ENCODE data around the gene PDIA5. TPM values are rescaled to one million over a fixed set of nuclear protein-coding genes. Genes with fewer than 3 reads are reported as not detected.
"Not testable (repeated sequence)": the region's sequence is repeated elsewhere in the genome, so short reads cannot be mapped to it uniquely, and the experiment has no call there.

The PDIA5 gene
- total RNA-seq, 2 experiments from 2014 or later = 17.8 to 23.2 TPM

GRCh38 chr3:123147754-123148535, 81.1 kb downstream of the PDIA5 start:
- Mint-ChIP-seq H3K4me3 (no peak overlapping the region), H3K36me3 (peaks cover 65% of the 10 kb centered on the region), H3K27ac (no peak overlapping the region)

GRCh38 chr3:123148772-123149171, 81.9 kb downstream of the PDIA5 start:
- Mint-ChIP-seq H3K36me3 (peaks cover 60% of the 10 kb centered on the region), H3K9me3 (peaks cover 11% of the 10 kb centered on the region), H3K4me1 (no peaks in the 10 kb centered on the region), H3K27ac (no peak overlapping the region), H3K27me3 (no peaks in the 10 kb centered on the region), H3K4me3 (no peak overlapping the region)
- no peak for DNase-seq

More at GRCh38 chr3:123147754-123148535, 81.1 kb downstream of the PDIA5 start:
- DNase-seq = no peak
- Mint-ChIP-seq H3K9me3 (peaks cover 11% of the 10 kb centered on the region), H3K27me3 (no peaks in the 10 kb centered on the region), H3K4me1 (no peaks in the 10 kb centered on the region)

GRCh38 chr3:123149525-123149924, 82.7 kb downstream of the PDIA5 start:
- Mint-ChIP-seq H3K4me3 (no peak overlapping the region), H3K9me3 (peaks cover 11% of the 10 kb centered on the region), H3K36me3 (peaks cover 54% of the 10 kb centered on the region), H3K4me1 (no peaks in the 10 kb centered on the region), H3K27me3 (no peaks in the 10 kb centered on the region), H3K27ac (no peak overlapping the region)
- no peak for DNase-seq

GRCh38 chr3:123150449-123151215, 83.8 kb downstream of the PDIA5 start:
- no peaks in the 10 kb centered on the region for H3K4me1 Mint-ChIP-seq
- H3K27me3 Mint-ChIP-seq = no peaks in the 10 kb centered on the region
- no peak for DNase-seq
- H3K9me3 Mint-ChIP-seq = peaks cover 11% of the 10 kb centered on the region
- no peak overlapping the region for H3K4me3 Mint-ChIP-seq
- peaks cover 56% of the 10 kb centered on the region for H3K36me3 Mint-ChIP-seq
- H3K27ac Mint-ChIP-seq = no peak overlapping the region

GRCh38 chr3:123151251-123151705, 84.5 kb downstream of the PDIA5 start:
- Mint-ChIP-seq H3K4me3 (no peak overlapping the region), H3K27ac (no peak overlapping the region), H3K4me1 (no peaks in the 10 kb centered on the region), H3K27me3 (no peaks in the 10 kb centered on the region), H3K9me3 (peaks cover 11% of the 10 kb centered on the region), H3K36me3 (peaks cover 56% of the 10 kb centered on the region)
- DNase-seq = no peak

- not testable (repeated sequence) for H3K27me3 Mint-ChIP-seq, H3K27ac Mint-ChIP-seq, H3K4me3 Mint-ChIP-seq, H3K4me1 Mint-ChIP-seq, DNase-seq
- H3K9me3 Mint-ChIP-seq = peaks cover 11% of the 10 kb centered on the region
- peaks cover 56% of the 10 kb centered on the region for H3K36me3 Mint-ChIP-seq
Observed at GRCh38 chr3:123151853-123152420, 85.1 kb downstream of the PDIA5 start.

- DNase-seq = no peak
- Mint-ChIP-seq H3K36me3 (peaks cover 55% of the 10 kb centered on the region), H3K4me3 (no peak overlapping the region), H3K27ac (no peak overlapping the region), H3K27me3 (no peaks in the 10 kb centered on the region), H3K4me1 (no peaks in the 10 kb centered on the region), H3K9me3 (peaks cover 11% of the 10 kb centered on the region)
Observed at GRCh38 chr3:123152687-123153086, 85.9 kb downstream of the PDIA5 start.

- Mint-ChIP-seq H3K4me1 (no peaks in the 10 kb centered on the region), H3K9me3 (peaks cover 11% of the 10 kb centered on the region), H3K27me3 (no peaks in the 10 kb centered on the region), H3K27ac (no peak overlapping the region), H3K36me3 (peaks cover 51% of the 10 kb centered on the region), H3K4me3 (no peak overlapping the region)
- no peak for DNase-seq
Observed at GRCh38 chr3:123153125-123154019, 86.5 kb downstream of the PDIA5 start.

- no peak for DNase-seq
- Mint-ChIP-seq H3K27ac (no peak overlapping the region), H3K4me3 (no peak overlapping the region), H3K36me3 (peaks cover 41% of the 10 kb centered on the region), H3K9me3 (peaks cover 11% of the 10 kb centered on the region), H3K4me1 (no peaks in the 10 kb centered on the region), H3K27me3 (no peaks in the 10 kb centered on the region)
Observed at GRCh38 chr3:123154020-123154985, 87.5 kb downstream of the PDIA5 start.

- Mint-ChIP-seq H3K9me3 (peaks cover 7% of the 10 kb centered on the region), H3K27ac (no peak overlapping the region), H3K27me3 (no peaks in the 10 kb centered on the region), H3K4me3 (no peak overlapping the region), H3K4me1 (no peaks in the 10 kb centered on the region), H3K36me3 (peaks cover 35% of the 10 kb centered on the region)
- no peak for DNase-seq
Observed at GRCh38 chr3:123155471-123156011, 88.7 kb downstream of the PDIA5 start.

GRCh38 chr3:123156276-123156995, 89.6 kb downstream of the PDIA5 start:
- Mint-ChIP-seq H3K4me1 (no peaks in the 10 kb centered on the region), H3K9me3 (no peaks in the 10 kb centered on the region), H3K36me3 (peaks cover 35% of the 10 kb centered on the region), H3K27me3 (no peaks in the 10 kb centered on the region), H3K4me3 (no peak overlapping the region), H3K27ac (no peak overlapping the region)
- DNase-seq = no peak

GRCh38 chr3:123157209-123157597, 90.4 kb downstream of the PDIA5 start:
- DNase-seq = no peak

More at GRCh38 chr3:123157209-123157597, 90.4 kb downstream of the PDIA5 start:
- H3K27me3 Mint-ChIP-seq = no peaks in the 10 kb centered on the region
- no peak overlapping the region for H3K27ac Mint-ChIP-seq
- peaks cover 30% of the 10 kb centered on the region for H3K36me3 Mint-ChIP-seq
- H3K4me3 Mint-ChIP-seq = no peak overlapping the region
- no peaks in the 10 kb centered on the region for H3K9me3 Mint-ChIP-seq
- H3K4me1 Mint-ChIP-seq = no peaks in the 10 kb centered on the region
